ENCODE results near the gene LRRC7. TPM values are rescaled to one million over a fixed set of nuclear protein-coding genes. Genes with fewer than 3 reads are reported as not detected.

LRRC7 gene
- total and polyA plus RNA-seq, 4 donors: 19.5 to 75.0 (median 46.5) TPM

GRCh38 chr1:69572921-69573320, 5.2 kb downstream of the LRRC7 start:
- no CpG with 5 or more reads among the region's 2 CpGs for WGBS (ENCODE audit: insufficient coverage)
- Histone ChIP-seq H3K27ac (ENCODE audit: low read depth, low read length) (no peak overlapping the region), H3K4me3 (ENCODE audit: low read depth, low read length) (no peak overlapping the region), H3K27me3 (ENCODE audit: control insufficient read depth, insufficient read depth, low read length) (peaks cover 8% of the 10 kb centered on the region), H3K9me3 (ENCODE audit: control insufficient read depth, insufficient read depth, low read length) (no peaks in the 10 kb centered on the region), H3K36me3 (ENCODE audit: control insufficient read depth, insufficient read depth, low read length) (no peaks in the 10 kb centered on the region), H3K4me1 (ENCODE audit: control insufficient read depth, insufficient read depth, low read length) (no peaks in the 10 kb centered on the region)
- DNase-seq (ENCODE audit: low read depth in 4 of 6, low spot score in 6 of 6): no peak

- WGBS (ENCODE audit: insufficient coverage): 0% methylated on average over 1 of the region's 2 CpGs
- no peak overlapping the region for H3K27ac ChIP-seq (ENCODE audit: low read depth, low read length)
- no peaks in the 10 kb centered on the region for H3K4me1 ChIP-seq (ENCODE audit: control insufficient read depth, insufficient read depth, low read length)
- DNase-seq (ENCODE audit: low read depth in 4 of 6, low spot score in 6 of 6): no peak
- no peaks in the 10 kb centered on the region for H3K36me3 ChIP-seq (ENCODE audit: control insufficient read depth, insufficient read depth, low read length)
- no peaks in the 10 kb centered on the region for H3K9me3 ChIP-seq (ENCODE audit: control insufficient read depth, insufficient read depth, low read length)
- no peak overlapping the region for H3K4me3 ChIP-seq (ENCODE audit: low read depth, low read length)
- H3K27me3 ChIP-seq (ENCODE audit: control insufficient read depth, insufficient read depth, low read length): peaks cover 6% of the 10 kb centered on the region
Measured at GRCh38 chr1:69573911-69574310, 6.2 kb downstream of the LRRC7 start.

DNA sequence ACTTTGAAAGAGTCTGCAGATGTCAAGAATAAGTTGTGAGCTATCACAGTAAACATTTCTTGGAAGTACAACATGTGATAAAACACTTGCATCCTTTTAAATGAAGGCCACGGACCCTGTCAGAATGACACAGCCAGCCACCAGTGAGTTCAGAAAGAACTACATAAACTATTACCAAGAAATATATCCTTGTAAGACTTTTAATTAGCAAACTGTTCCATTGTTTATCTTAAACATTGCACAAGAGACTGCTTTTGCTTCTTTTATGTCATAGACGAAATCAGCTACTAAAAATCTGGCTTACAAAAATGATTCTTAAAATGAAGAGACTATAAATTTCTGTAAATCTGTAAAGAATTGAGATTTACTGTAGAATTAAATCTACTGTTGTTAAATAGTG, 17.9 kb downstream of the LRRC7 start:
- no CpG with 5 or more reads among the region's 2 CpGs for WGBS (ENCODE audit: insufficient coverage)
- Histone ChIP-seq H3K27ac (ENCODE audit: low read depth, low read length) (no peak overlapping the region), H3K4me3 (ENCODE audit: low read depth, low read length) (no peak overlapping the region)

GRCh38 chr1:69587391-69587790, 19.7 kb downstream of the LRRC7 start:
- H3K4me1 ChIP-seq (ENCODE audit: control insufficient read depth, insufficient read depth, low read length): no peaks in the 10 kb centered on the region
- WGBS (ENCODE audit: insufficient coverage): no CpG with 5 or more reads among the region's 5 CpGs
- no peaks in the 10 kb centered on the region for H3K9me3 ChIP-seq (ENCODE audit: control insufficient read depth, insufficient read depth, low read length)
- H3K36me3 ChIP-seq (ENCODE audit: control insufficient read depth, insufficient read depth, low read length): no peaks in the 10 kb centered on the region
- no peak overlapping the region for H3K4me3 ChIP-seq (ENCODE audit: low read depth, low read length)
- no peaks in the 10 kb centered on the region for H3K27me3 ChIP-seq (ENCODE audit: control insufficient read depth, insufficient read depth, low read length)
- no peak overlapping the region for H3K27ac ChIP-seq (ENCODE audit: low read depth, low read length)
- DNase-seq (ENCODE audit: low read depth in 4 of 6, low spot score in 6 of 6): no peak

More for the DNA sequence above, 17.9 kb downstream of the LRRC7 start:
- H3K36me3 ChIP-seq (ENCODE audit: control insufficient read depth, insufficient read depth, low read length): no peaks in the 10 kb centered on the region
- no peak for DNase-seq (ENCODE audit: low read depth in 4 of 6, low spot score in 6 of 6)
- H3K27me3 ChIP-seq (ENCODE audit: control insufficient read depth, insufficient read depth, low read length): no peaks in the 10 kb centered on the region
- H3K9me3 ChIP-seq (ENCODE audit: control insufficient read depth, insufficient read depth, low read length): no peaks in the 10 kb centered on the region
- H3K4me1 ChIP-seq (ENCODE audit: control insufficient read depth, insufficient read depth, low read length): no peaks in the 10 kb centered on the region

DNA sequence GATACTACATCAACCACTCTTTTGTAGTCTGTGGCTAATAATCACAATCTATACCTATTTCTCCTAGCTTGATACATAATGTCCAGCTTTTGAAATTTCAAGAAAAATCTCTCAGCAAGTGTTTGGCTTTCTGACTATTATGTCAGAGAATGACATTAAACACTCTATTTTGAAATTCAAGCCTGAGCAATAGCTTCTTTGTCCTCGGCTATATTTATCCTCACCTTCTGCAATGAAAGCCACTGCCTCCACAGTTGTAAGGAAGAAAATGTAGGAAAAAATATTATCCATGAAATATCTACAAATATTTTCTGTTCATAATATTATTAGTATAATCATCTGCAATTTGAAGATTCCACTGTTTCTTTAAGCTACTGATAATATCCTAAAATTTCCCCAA, 22.1 kb downstream of the LRRC7 start:
- H3K36me3 ChIP-seq (ENCODE audit: control insufficient read depth, insufficient read depth, low read length): no peaks in the 10 kb centered on the region
- no peak overlapping the region for H3K27ac ChIP-seq (ENCODE audit: low read depth, low read length)
- no peak overlapping the region for H3K4me3 ChIP-seq (ENCODE audit: low read depth, low read length)
- H3K9me3 ChIP-seq (ENCODE audit: control insufficient read depth, insufficient read depth, low read length): no peaks in the 10 kb centered on the region
- no CpG with 5 or more reads among the region's 1 CpG for WGBS (ENCODE audit: insufficient coverage)
- DNase-seq (ENCODE audit: low read depth in 4 of 6, low spot score in 6 of 6): no peak
- no peaks in the 10 kb centered on the region for H3K27me3 ChIP-seq (ENCODE audit: control insufficient read depth, insufficient read depth, low read length)
- no peaks in the 10 kb centered on the region for H3K4me1 ChIP-seq (ENCODE audit: control insufficient read depth, insufficient read depth, low read length)

DNA sequence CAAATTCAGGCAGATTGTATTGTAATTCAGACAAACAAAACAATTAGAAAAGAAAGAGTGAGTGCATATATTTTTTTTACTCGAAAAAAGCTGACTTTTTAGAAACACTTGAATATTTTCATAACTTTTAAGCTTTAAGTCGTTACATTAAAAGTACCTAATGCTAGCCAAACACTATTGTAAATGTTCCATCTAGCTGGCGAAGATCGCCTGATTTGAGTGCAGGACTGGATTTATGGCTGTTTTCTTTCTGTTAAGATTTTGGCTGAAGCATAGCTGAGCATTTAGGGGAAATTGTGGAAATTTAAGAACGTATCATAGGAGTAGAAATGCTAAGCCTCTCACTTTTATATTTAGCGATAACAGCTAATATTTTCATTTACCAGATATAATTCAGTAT, 24.6 kb downstream of the LRRC7 start:
- Histone ChIP-seq H3K4me3 (ENCODE audit: low read depth, low read length) (no peak overlapping the region), H3K36me3 (ENCODE audit: control insufficient read depth, insufficient read depth, low read length) (no peaks in the 10 kb centered on the region), H3K27ac (ENCODE audit: low read depth, low read length) (no peak overlapping the region), H3K4me1 (ENCODE audit: control insufficient read depth, insufficient read depth, low read length) (no peaks in the 10 kb centered on the region), H3K9me3 (ENCODE audit: control insufficient read depth, insufficient read depth, low read length) (no peaks in the 10 kb centered on the region), H3K27me3 (ENCODE audit: control insufficient read depth, insufficient read depth, low read length) (no peaks in the 10 kb centered on the region)
- no CpG with 5 or more reads among the region's 6 CpGs for WGBS (ENCODE audit: insufficient coverage)
- no peak for DNase-seq (ENCODE audit: low read depth in 4 of 6, low spot score in 6 of 6)

DNA sequence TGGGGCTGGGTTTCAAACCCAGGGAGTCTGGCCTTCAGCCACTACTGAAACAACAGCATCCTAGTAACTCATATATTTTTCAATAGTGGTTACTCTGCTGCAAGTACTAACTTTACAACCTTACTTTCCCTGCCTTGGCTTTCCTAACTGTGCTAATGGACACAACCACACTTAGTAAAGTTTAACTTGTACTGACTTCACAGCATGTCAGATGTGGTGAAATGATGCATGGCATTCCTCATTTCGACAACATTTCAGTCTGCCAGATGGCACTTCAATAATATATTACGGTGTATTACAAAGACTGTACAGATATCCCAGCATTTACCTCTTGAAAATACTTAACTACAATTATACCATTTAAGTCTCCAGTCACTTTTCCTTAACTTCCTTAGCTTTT, 27.8 kb downstream of the LRRC7 start:
- no peaks in the 10 kb centered on the region for H3K9me3 ChIP-seq (ENCODE audit: control insufficient read depth, insufficient read depth, low read length)
- no peaks in the 10 kb centered on the region for H3K36me3 ChIP-seq (ENCODE audit: control insufficient read depth, insufficient read depth, low read length)
- H3K27ac ChIP-seq (ENCODE audit: low read depth, low read length): no peak overlapping the region
- no peaks in the 10 kb centered on the region for H3K27me3 ChIP-seq (ENCODE audit: control insufficient read depth, insufficient read depth, low read length)
- 86% methylated on average over 2 of the region's 2 CpGs for WGBS (ENCODE audit: insufficient coverage)
- H3K4me1 ChIP-seq (ENCODE audit: control insufficient read depth, insufficient read depth, low read length): no peaks in the 10 kb centered on the region
- H3K4me3 ChIP-seq (ENCODE audit: low read depth, low read length): no peak overlapping the region
- DNase-seq (ENCODE audit: low read depth in 4 of 6, low spot score in 6 of 6): no peak

- no peak overlapping the region for H3K27ac ChIP-seq (ENCODE audit: low read depth, low read length)
- WGBS (ENCODE audit: insufficient coverage): 83% methylated on average over 2 of the region's 3 CpGs
Measured at GRCh38 chr1:69611316-69611715, 43.6 kb downstream of the LRRC7 start.

DNA sequence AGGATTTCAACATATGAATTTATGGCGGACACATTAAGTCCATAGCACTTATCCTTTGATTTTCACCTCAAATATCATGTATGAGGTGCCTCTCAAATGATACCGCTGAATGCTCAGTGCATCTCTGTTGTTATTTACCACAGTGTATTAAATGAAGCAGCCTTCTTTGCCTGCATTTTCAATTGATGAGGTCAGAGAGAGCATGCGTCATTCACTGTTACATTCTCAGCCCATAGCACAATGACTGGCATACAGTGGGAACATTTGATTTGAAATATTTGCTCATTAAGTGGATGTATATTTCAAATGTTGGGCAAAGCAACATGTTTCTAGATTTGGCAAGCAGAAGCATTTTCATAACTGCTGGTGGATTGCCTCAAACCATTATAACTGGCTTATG, 45.7 kb downstream of the LRRC7 start:
- H3K4me3 ChIP-seq (ENCODE audit: low read depth, low read length): no peak overlapping the region
- no peak overlapping the region for H3K27ac ChIP-seq (ENCODE audit: low read depth, low read length)
- WGBS (ENCODE audit: insufficient coverage): 90% methylated on average over 2 of the region's 3 CpGs
- no peaks in the 10 kb centered on the region for H3K27me3 ChIP-seq (ENCODE audit: control insufficient read depth, insufficient read depth, low read length)
- peak in 1 of 6 donors; percentile 12 for DNase-seq (ENCODE audit: low read depth in 4 of 6, low spot score in 6 of 6)
- no peaks in the 10 kb centered on the region for H3K4me1 ChIP-seq (ENCODE audit: control insufficient read depth, insufficient read depth, low read length)
- H3K36me3 ChIP-seq (ENCODE audit: control insufficient read depth, insufficient read depth, low read length): no peaks in the 10 kb centered on the region
- no peaks in the 10 kb centered on the region for H3K9me3 ChIP-seq (ENCODE audit: control insufficient read depth, insufficient read depth, low read length)

More at GRCh38 chr1:69611316-69611715, 43.6 kb downstream of the LRRC7 start:
- Histone ChIP-seq H3K36me3 (ENCODE audit: control insufficient read depth, insufficient read depth, low read length) (no peaks in the 10 kb centered on the region), H3K4me3 (ENCODE audit: low read depth, low read length) (no peak overlapping the region), H3K4me1 (ENCODE audit: control insufficient read depth, insufficient read depth, low read length) (no peaks in the 10 kb centered on the region), H3K9me3 (ENCODE audit: control insufficient read depth, insufficient read depth, low read length) (no peaks in the 10 kb centered on the region), H3K27me3 (ENCODE audit: control insufficient read depth, insufficient read depth, low read length) (no peaks in the 10 kb centered on the region)
- DNase-seq (ENCODE audit: low read depth in 4 of 6, low spot score in 6 of 6): no peak

- H3K27me3 ChIP-seq (ENCODE audit: control insufficient read depth, insufficient read depth, low read length): no peaks in the 10 kb centered on the region
- H3K4me3 ChIP-seq (ENCODE audit: low read depth, low read length): no peak overlapping the region
- H3K4me1 ChIP-seq (ENCODE audit: control insufficient read depth, insufficient read depth, low read length): no peaks in the 10 kb centered on the region
- WGBS (ENCODE audit: insufficient coverage): no CpG with 5 or more reads among the region's 1 CpG
- peaks cover 2% of the 10 kb centered on the region for H3K9me3 ChIP-seq (ENCODE audit: control insufficient read depth, insufficient read depth, low read length)
- DNase-seq (ENCODE audit: low read depth in 4 of 6, low spot score in 6 of 6): no peak
- no peaks in the 10 kb centered on the region for H3K36me3 ChIP-seq (ENCODE audit: control insufficient read depth, insufficient read depth, low read length)
- H3K27ac ChIP-seq (ENCODE audit: low read depth, low read length): no peak overlapping the region
Measured at GRCh38 chr1:69638673-69639072, 71.0 kb downstream of the LRRC7 start.
